DMS 273 (cell line): ENCODE measurements around the gene C1QL1.

Experiments used
- DNase-seq: peaks from one replicate; lab custom pipeline; 2025; ENCODE audit not compliant: unreplicated experiment; lab: John Stamatoyannopoulos, UW

Gene C1QL1

GRCh38 chr17:44989552-44990138 is 21.5 kb upstream of the C1QL1 start:
- no peak for DNase-seq

- no peak for DNase-seq
These were observed 20.2 kb upstream of the C1QL1 start for GRCh38 chr17:44988044-44988942.

- peak; percentile 57 for DNase-seq
These were observed 15.5 kb upstream of the C1QL1 start for GRCh38 chr17:44983563-44983962.

GRCh38 chr17:44982113-44982702 is 14.1 kb upstream of the C1QL1 start:
- no peak for DNase-seq

- DNase-seq: peak; percentile 49
These were observed 13.3 kb upstream of the C1QL1 start for GRCh38 chr17:44981221-44981968.

GRCh38 chr17:44979426-44979995 is 11.4 kb upstream of the C1QL1 start:
- peak; percentile 91 for DNase-seq

- no peak for DNase-seq
These were observed 10.7 kb upstream of the C1QL1 start for GRCh38 chr17:44978807-44979206.

GRCh38 chr17:44977814-44978550 is 9.9 kb upstream of the C1QL1 start:
- DNase-seq: peak; percentile 63

GRCh38 chr17:44977065-44977464 is 9.0 kb upstream of the C1QL1 start:
- DNase-seq: no peak

GRCh38 chr17:44976206-44976605 is 8.1 kb upstream of the C1QL1 start:
- DNase-seq: peak; percentile 73

GRCh38 chr17:44972953-44973352 is 4.8 kb upstream of the C1QL1 start:
- DNase-seq: no peak

GRCh38 chr17:44971776-44972483 is 3.8 kb upstream of the C1QL1 start:
- DNase-seq: no peak

- peak; percentile 91 for DNase-seq
These were observed 2.1 kb upstream of the C1QL1 start for GRCh38 chr17:44970136-44970741.

- no peak for DNase-seq
These were observed 1.2 kb upstream of the C1QL1 start for GRCh38 chr17:44969144-44969780.

GRCh38 chr17:44967907-44968224 is 237 bp downstream of the C1QL1 start:
- no peak for DNase-seq

GRCh38 chr17:44967026-44967906 is 837 bp downstream of the C1QL1 start:
- DNase-seq: peak; percentile 57

- DNase-seq: no peak
These were observed 1.6 kb downstream of the C1QL1 start for GRCh38 chr17:44966348-44967025.
